ENCODE data around the gene PTPN6. TPM values are rescaled to one million over a fixed set of nuclear protein-coding genes. Genes with fewer than 3 reads are reported as not detected.

PTPN6 gene
- total RNA-seq, 1 experiment from 2014 or later: 47.7 TPM

- Histone ChIP-seq H2AFZ (ENCODE audit: low read depth, low read length, poor library complexity, severe bottlenecking) (no peak overlapping the region), H3K9ac (ENCODE audit: low read length) (no peak overlapping the region), H3K79me2 (ENCODE audit: insufficient read depth, low read length) (peaks cover 39% of the 10 kb centered on the region), H3K4me1 (ENCODE audit: control insufficient read depth in 1 of 2, insufficient read depth in 2 of 2, low read length in 2 of 2) (peaks cover 7 to 24% of the 10 kb centered on the region in 2 experiments; a peak in 3 of 4 replicates), H3K27ac (ENCODE audit: low read depth, low read length) (peak overlapping the region; percentile 93), H3K4me2 (ENCODE audit: low read length) (no peak overlapping the region), H3K4me3 (replicated peaks in 1 of 2; ENCODE audit: low read depth in 1 of 2, low read length in 2 of 2) (no peak overlapping the region), H3K9me3 (ENCODE audit: control insufficient read depth in 1 of 2, insufficient read depth in 1 of 2, low read depth in 1 of 2, low read length in 2 of 2) (no peaks in the 10 kb centered on the region), H3K27me3 (ENCODE audit: insufficient read depth, low read length) (no peaks in the 10 kb centered on the region), H3K36me3 (ENCODE audit: control insufficient read depth in 1 of 2, insufficient read depth in 2 of 2, low read length in 2 of 2) (peaks cover 13 to 31% of the 10 kb centered on the region in 2 experiments; a peak in 3 of 4 replicates), H4K20me1 (ENCODE audit: insufficient read depth) (no peaks in the 10 kb centered on the region), H3K9me2 (ENCODE audit: insufficient read depth) (no peaks in the 10 kb centered on the region)
- no TSS peak for BruUV-seq (replicated peaks)
- ChIA-PET RAD21 (ENCODE audit: low non-redundant PET in 1 of 2, low total read pairs in 2 of 2, uncharacterized antibody in 2 of 2, unreplicated experiment in 2 of 2) (no interaction called here), POLR2A (interaction anchor here (3.4 kb wide), 1 partner anchor 8 kb away, joined by 22 read pairs; the partner anchor contains the start of genes C12orf57 and RNU7-1), CTCF (no interaction called here)
- intact Hi-C loops (cut with micrococcal nuclease): no loop called here
- ATAC-seq (no peak), DNase-seq (ENCODE audit: low read depth, low spot score) (no peak)
- no peak for TF ChIP-seq CTCF (IDR thresholded peaks at IDR 0.05 in 2 of 3, conservative IDR thresholded peaks at IDR 0.05 in 1 of 3; ENCODE audit: borderline replicate concordance in 1 of 3, insufficient read depth in 1 of 3, low read depth in 2 of 3, low read length in 2 of 3)
- TF ChIP-seq EZH2 (IDR thresholded peaks at IDR 0.05): no peak
- TF ChIP-seq ELF1 (IDR thresholded peaks at IDR 0.05; ENCODE audit: borderline replicate concordance, low read depth): no peak
- no peak for TF ChIP-seq ZBTB33 (IDR thresholded peaks at IDR 0.05; ENCODE audit: extremely low read depth, insufficient replicate concordance, low read length)
- no peak for TF ChIP-seq ZFX (IDR thresholded peaks at IDR 0.05)
- TF ChIP-seq SP1 (IDR thresholded peaks at IDR 0.05; ENCODE audit: low read depth): no peak
- no peak for TF ChIP-seq ATF3 (IDR thresholded peaks at IDR 0.05)
- no peak for TF ChIP-seq EGR1 (IDR thresholded peaks at IDR 0.05; ENCODE audit: low read depth)
- no peak for TF ChIP-seq JUND (IDR thresholded peaks at IDR 0.05)
Measured at GRCh38 chr12:6935371-6936193, 15.6 kb upstream of the PTPN6 start.

Measured in HCT116 (cell line).